Measurements from ENCODE around the gene BAZ2B.

DNA sequence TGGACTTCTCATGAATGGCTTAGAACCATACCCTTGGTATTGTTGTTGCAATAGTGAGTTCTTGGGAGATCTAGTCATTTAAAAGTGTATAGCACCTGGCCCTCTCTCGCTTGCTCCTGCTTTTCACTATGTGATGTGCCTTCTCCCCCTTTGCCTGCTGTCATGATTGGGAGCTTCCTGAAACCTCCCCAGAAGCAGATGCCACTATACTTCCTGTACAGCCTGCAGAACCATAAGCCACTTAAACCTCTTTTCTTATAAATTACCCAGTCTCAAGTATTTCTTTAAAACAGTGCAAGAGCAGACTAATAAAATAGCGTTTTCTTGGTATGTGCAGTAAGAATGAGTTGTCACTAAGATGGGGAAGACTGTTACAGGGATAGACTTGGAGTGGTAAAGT lies 31.6 kb downstream of the BAZ2B start:
- no peak for TF ChIP-seq CTCF (IDR thresholded peaks at IDR 0.05; ENCODE audit: insufficient read depth, low read length, poor library complexity, severe bottlenecking)
- TF ChIP-seq EZH2phosphoT487 (conservative IDR thresholded peaks at IDR 0.05; ENCODE audit: low read length) = no peak

Data from SU-DHL-6 (cell line).